ENCODE measurements around the gene ADGRD2.
A peak's percentile ranks its signal among the peaks of the same experiment; 100 is the strongest.
"Not testable (repeated sequence)": the region's sequence is repeated elsewhere in the genome, so short reads cannot be mapped to it uniquely, and the experiment has no call there.

The ADGRD2 gene, protein sequence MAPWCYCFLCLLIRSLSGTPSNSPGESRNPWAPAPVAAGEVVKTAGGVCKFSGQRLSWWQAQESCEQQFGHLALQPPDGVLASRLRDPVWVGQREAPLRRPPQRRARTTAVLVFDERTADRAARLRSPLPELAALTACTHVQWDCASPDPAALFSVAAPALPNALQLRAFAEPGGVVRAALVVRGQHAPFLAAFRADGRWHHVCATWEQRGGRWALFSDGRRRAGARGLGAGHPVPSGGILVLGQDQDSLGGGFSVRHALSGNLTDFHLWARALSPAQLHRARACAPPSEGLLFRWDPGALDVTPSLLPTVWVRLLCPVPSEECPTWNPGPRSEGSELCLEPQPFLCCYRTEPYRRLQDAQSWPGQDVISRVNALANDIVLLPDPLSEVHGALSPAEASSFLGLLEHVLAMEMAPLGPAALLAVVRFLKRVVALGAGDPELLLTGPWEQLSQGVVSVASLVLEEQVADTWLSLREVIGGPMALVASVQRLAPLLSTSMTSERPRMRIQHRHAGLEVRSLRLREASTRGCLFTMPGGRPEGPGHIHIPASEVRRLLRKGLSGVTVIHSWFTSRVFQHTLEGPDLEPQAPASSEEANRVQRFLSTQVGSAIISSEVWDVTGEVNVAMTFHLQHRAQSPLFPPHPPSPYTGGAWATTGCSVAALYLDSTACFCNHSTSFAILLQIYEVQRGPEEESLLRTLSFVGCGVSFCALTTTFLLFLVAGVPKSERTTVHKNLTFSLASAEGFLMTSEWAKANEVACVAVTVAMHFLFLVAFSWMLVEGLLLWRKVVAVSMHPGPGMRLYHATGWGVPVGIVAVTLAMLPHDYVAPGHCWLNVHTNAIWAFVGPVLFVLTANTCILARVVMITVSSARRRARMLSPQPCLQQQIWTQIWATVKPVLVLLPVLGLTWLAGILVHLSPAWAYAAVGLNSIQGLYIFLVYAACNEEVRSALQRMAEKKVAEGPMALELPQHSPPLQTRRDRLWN

DNA sequence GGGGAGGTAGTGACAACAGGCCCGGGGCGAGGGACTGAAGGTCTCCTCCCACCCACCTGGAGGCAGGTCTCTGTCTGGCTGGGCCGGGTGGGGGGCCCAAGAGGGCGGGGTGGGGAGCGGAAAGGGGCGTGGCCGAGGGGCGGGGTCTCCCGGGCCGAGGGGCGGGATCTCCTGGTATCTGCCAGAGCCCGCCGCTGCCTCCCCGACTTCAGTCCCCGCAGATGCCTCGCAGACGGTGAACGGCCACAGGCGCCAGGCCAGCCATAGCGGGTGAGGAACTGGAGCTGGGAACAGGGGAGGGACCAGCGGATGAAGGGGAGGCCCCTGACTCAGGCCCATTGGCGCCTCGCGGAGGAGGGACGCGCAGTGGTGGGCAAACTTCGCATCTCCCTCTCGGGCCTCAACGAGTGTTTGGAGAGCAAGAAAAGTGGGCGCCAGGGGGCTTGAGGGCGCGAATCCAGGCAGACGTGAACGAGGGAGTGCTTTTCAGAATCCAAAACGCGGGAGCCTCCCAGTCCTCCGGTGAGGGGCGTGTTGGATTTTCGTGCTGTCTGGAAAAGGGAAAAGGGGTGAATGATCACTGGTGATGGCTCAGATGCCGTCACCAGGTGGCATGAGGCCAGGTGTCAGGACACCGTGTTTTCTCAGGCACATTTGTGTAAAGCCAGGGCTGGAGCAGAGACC lies at the start of gene ADGRD2:
Gene ADGRD2 (plus strand): TSS at position 211 of the 684 bp plus-strand sequence. CDS start 1,216 bp downstream, outside the sequence.
- no peak for DNase-seq (ENCODE audit: low read depth, low spot score)

DNA sequence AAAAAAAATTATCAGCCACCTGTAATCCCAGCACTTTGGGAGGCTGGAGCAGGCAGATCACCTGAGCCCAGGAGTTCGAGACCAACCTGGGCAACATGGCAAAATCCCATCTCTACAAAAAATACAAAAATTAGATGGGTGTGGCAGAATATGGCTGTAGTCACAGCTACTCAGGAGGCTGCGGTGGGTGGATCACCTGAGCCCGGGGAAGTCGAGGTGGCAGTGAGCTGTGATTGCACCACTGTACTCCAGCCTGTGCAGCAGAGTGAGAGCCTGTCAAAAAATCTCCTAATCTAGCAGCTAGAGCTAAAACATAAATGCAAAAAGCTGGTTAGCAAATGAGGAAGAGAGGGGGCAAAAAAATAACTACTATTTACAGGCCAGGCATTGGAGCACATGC lies 47.0 kb upstream of the ADGRD2 start:
- DNase-seq (ENCODE audit: low read depth, low spot score) = no peak

DNA sequence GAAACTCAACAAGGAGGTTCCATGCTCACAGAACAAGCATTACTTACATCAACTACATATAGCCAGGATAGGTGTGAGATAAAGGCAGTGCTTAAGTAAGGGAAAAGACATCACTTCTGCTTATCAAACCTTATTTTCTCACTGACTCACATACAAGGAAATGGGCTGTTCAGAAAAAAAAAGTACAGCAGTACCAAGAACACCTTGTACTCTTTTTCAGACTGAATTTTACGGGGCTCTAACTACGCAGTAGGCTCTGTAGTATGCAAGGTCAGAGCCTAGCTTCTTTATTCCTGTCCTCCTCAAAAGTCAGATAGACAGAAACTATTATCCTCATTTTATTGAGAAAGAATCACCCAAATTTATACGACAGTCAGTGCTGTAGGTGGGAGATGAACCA lies 40.8 kb upstream of the ADGRD2 start:
- no peak for DNase-seq (ENCODE audit: low read depth, low spot score)

DNA sequence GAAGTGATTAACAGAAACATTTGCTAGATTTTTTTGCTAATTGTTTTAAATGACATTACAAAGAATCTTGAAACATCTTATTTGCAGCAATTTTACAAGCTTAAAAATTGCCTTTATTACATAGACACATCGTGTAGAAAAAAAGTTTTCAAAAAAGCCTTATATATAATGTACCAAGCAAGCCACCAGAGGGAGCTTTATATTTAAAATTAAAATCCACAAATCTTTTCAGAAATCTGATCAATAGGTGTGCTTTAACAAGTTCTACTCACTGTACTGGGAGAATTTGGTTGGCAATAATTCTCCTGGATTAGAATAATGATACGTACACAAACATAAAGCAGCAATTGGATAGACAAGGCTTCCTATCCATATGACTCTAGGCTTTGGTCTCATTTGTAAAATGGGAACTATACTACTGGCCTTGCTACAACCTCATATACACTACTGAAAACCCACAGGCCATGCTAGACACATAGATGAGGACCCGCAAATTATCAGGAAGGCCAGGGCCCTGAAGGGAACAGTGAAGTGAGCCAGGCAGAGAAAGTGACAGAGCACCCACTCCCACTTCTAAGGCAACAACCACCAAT lies 39.8 kb upstream of the ADGRD2 start:
- DNase-seq (ENCODE audit: low read depth, low spot score) = no peak

DNA sequence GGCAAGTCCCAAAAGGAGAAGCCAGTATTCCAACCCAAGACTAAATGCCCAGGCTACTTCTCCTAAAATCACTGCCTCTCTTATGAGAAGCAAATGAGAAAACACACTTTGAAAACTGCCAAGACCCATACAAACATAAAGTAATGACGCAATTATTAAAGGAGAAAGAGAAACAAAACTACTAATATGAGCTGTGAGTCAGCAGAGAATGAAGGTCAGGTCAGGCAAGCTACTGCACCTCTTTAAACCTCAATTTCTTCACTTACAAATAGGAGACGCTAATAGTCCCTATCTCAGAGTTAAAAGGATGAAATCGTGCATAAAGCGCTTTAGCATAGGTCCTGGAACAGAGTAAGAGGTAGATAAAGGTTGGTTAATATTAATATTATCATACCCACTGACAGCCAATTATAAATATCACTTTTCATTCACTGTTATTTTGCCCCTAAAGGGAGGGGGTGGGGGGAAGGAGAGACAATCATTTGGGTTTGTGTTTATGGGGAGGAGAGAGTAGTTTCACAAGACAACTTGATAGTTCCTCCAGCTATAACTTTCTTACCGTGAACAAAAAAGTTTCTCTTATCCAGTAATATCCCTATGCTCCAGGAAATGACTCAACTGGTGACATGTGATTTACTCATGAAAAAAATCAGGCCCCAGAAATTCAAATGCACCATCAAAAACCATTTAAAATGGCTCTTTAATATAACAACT lies 38.6 kb upstream of the ADGRD2 start:
- DNase-seq (ENCODE audit: low read depth, low spot score) = no peak

DNA sequence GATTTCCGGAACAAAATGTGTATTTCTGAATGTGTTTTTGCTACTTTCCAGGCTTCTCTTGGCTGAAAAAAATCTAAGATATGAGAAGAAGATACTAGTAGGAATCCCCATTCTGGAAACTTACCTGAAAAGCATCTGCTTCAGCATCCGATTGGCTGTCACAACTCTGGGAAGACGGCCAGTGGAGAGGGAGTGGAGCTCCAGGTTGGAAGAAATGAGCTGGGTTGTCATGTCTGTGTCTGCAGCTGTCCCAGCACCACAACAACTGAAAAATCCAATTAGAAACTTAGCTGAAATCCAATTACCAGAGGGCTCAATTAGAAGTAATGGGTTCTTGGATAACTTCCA lies 38.0 kb upstream of the ADGRD2 start:
- no peak for DNase-seq (ENCODE audit: low read depth, low spot score)

DNA sequence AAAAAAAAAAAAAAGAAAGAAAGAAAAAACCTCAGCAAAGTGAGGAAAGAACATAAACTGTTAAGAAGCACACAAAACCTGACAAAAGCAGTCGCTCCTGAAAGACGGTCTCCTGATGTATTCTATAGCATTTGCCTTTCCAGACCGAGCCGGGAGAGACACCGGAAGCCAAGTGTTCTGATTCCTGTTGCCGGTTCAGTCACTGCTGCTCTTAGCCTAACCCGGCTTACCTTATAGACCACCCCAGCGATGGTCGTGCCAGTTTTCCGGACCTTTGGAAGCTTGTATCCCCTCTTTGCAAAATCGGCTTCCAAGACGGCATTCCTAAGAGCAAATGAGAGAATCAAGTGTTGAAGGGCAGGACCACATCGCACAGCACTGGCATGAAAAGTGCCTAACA lies 35.6 kb upstream of the ADGRD2 start:
- DNase-seq (ENCODE audit: low read depth, low spot score) = no peak

DNA sequence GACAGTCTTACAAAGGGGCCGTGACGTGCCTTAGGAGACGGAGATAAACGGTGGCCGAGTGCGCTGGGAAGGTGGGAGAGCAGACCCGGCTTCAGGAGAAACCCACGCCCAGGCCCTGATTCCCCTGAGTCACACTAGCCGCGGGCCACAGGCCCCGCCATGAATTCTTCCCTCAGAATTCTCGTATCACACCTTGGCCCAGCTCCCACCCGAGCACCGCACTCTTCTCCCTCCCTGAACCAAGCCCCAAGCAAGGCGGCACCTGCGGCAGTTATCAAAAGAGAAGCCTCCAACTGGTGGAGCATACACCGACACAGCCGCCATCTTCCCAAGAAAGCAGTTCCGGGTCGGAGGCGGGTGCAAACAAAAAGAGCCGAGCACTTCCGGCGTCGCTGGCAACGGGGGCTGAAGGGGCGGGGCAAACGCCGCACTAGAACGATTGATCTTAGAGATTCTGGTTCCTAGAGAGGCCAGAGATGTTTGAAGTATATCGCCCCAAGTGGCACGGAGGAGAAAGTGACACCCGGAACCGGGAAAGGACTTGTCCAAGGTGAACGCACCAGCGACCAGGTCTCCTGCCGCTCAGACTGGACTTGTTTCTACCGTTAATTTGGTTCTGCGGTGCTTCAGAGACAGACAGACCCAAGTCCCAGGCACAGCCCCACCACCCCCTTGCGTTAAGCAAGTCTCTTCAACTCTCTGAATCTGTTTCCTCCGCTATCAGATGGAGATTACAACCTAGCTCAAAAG lies 35.0 kb upstream of the ADGRD2 start, which contains the start of gene PSMB7:
Gene PSMB7 (minus strand): TSS at position 341 of the 750 bp plus-strand sequence. CDS start 17 bp downstream, at position 324.
- DNase-seq (ENCODE audit: low read depth, low spot score) = peak; percentile 88

DNA sequence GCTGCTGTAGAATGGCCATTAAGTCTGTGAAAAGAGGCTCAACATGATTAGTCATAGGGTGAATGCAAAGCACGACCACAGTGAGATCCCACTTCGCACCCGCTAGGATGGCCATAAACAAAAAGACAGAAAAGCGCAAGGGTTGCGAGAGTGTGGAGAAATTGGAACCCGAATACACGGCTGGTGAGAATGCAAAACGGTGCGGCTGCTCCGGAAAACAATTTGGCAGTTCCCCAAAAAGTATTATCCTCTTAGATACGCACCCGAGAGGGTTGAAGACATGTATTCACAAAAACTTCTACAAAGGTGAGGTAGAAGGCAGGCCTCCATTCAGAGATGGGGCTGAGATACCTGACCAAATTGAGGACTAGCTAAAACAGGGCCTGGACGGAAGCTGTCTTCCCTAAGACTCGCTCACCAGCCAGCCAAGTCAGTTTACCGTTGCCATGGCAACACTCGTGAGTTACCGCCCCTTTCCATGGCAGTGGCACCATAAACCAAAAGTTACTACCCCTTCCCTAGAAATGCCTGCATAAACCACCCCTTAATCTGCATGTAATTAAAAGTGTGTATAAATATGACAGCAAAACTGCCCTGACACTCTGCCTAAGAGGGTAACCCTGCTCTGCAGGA lies 34.3 kb upstream of the ADGRD2 start:
- no peak for DNase-seq (ENCODE audit: low read depth, low spot score)

DNA sequence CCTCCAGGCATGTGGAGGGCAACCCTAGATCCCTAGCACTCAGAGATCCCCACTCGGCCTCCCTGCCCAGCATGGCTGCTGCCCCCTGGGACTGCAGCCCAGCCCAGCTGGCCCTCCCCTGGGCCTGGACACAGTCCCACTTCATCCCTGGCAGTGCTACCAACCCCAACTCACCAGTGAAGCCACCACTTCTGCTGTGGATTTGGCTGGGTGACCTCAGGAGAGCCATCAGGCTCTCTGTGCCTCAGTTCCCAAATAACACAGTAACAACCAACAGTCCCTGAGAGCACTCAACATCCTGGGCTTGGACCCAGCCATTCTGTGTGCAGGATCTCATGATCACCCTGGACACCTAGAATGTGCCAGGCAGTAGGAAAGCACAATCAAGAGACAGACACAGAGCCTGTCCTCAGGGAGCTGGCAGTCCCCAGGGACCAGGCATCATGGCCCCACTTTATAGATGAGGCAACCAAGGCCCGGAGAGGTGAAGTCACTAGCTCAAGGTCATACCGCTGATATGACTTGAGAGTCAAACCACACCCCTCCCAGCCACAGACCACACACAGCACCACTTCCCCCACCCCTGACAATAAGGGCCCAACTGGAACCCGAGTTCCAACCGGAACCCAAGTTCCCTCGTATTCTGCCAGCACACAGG lies 30.3 kb upstream of the ADGRD2 start:
- no peak for DNase-seq (ENCODE audit: low read depth, low spot score)

DNA sequence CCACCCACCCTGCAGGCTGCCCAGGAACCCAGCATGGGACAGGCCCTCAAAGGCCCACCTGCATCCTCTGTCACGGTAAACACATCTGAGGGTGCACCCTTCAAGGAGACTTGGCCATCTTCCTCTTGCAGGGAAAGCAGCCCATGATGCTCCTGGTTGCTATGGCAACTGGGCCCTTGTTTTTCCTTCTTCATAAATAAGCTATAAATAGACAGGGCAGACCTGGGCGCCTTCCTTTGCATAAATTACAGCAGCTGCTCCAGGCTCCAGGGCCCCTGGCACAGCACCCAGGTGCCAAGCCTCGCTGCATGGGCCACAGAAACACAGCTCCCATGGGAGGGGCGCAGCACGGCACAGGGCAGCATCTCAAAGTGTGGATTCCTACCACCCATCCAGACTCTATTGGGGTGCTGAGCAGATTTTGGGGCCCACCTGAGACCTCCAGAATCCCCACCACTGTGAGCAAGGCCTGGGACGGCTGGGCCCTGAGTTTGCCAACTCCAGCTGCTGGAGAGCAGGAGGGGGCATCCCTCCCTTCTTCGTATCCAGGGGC lies 29.2 kb upstream of the ADGRD2 start:
- no peak for DNase-seq (ENCODE audit: low read depth, low spot score)

DNA sequence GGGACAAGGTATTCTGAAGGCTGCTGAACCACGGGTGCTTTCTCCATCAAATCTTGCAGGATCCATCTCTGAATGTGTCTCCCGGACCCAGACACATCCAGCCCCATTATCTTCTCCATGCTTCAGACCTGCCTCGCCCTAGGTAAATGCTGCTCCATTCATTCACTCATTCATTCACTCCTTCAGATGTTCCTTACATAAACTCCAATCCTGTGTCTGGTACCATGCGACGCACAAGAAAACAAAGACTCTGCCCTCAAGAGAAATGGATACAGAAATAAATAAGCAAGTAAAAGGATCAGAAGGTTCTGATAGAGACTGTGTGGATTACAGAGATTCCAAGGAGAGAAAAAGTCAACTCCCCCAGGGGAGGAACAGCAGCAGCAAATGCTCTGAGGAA lies 27.1 kb upstream of the ADGRD2 start:
- DNase-seq (ENCODE audit: low read depth, low spot score) = no peak

DNA sequence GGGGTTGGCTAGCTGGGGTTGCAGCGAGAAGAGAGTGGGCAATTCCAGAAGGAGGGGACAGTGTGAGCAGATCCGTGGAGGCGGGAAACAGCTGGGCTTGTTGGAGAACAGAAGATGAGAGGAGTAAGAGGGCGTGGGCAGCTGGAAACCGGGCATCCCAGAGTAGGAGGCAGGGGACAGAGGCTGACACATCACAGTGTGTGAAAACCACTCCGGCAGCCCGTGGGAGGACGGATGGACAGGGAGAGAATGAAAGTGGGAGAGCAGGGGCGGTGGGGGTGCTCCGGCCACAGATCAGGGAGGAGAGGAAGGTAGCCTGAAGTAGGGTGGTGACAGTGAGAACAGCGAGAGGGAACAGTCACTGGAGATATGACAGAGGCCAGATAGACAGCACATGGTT lies 26.7 kb upstream of the ADGRD2 start:
- no peak for DNase-seq (ENCODE audit: low read depth, low spot score)

DNA sequence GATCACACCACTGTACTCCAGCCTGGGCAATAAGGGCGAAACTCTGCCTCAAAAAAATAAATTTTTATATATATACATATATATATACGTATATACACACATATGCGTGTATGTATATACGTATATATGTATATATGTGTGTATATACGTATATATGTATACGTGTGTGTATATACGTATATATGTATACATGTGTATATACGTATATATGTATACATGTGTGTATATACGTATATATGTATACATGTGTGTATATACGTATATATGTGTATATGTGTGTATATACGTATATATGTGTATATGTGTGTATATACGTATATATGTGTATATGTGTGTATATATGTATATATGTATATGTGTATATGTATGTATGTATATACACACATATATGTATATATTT lies 24.5 kb upstream of the ADGRD2 start:
- DNase-seq (ENCODE audit: low read depth, low spot score) = not testable (repeated sequence)

DNA sequence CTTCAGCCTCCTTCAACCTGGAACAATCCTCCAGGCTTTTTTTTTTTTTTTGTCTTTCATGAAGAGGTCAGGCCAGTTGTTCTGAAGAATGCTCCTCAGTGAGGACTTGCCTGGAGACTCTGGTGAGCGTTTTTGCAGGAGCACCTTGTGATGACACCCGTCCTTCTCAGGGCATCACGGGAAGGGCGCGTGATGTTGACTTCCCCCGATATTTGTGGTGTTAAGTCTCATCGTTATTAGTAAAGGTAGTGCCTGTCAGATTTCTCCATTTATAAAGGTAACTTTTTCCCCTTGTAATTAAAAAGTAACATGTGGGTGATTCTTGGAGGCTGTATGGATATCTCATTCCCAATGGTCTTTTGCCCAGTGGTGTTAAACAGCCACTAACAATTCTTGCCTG lies 23.9 kb upstream of the ADGRD2 start:
- DNase-seq (ENCODE audit: low read depth, low spot score) = no peak

DNA sequence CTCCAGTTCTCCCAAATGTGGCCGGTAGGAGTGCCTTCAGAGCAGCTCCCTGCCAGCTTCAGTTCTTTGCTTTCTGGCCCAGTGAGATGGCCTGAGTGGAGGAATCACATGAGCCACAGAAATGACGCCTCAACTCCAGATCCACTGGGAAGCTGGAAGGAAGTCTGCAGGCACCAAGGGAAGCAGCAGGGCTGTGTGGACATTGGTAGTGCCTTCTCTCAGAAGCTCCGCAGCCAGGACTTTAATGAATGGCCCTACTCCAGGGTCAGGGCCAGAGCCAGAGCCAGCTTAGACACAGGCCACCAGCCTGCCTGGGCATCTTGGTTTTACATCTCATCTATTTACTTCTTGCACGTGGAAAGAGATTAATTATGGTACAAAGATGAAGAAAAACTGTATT lies 23.0 kb upstream of the ADGRD2 start:
- DNase-seq (ENCODE audit: low read depth, low spot score) = no peak

DNA sequence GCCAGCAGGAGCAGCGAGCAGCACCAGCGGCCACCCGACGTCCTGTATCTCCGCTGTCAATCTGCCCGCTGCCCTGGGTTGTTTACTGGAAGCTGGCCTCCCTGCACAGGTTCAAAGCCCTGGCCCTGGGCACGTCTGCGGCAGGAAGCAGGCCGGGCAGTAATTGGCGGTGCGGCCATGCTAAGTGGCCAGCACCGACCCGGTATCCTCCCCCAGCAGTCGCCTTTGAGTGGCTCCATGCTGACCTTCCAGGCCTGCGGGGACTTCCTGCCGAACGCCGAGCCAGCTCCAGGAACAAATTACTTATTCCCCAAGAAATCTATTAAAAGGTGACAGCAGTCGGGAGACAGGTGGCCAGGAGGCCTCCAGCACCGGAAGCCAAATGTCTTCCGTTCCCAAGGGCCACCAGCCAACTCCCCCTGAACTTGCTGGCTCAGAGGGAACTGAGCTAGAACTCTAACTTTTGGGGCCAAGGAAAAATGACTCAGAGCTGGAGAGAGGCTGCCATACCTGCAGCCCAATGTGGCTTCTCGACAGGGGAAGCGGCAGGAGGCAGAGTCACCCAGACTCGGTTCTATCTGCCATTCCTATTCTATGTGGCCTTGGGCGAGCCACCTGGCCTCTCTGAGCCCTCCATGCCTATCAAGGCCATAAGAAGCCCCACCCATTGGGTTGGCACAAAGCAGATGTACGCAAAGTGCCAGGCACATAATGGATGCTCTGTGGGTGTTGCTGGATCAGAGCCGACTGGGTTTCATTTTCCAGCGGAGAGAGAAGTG lies 21.3 kb upstream of the ADGRD2 start:
- no peak for DNase-seq (ENCODE audit: low read depth, low spot score)

DNA sequence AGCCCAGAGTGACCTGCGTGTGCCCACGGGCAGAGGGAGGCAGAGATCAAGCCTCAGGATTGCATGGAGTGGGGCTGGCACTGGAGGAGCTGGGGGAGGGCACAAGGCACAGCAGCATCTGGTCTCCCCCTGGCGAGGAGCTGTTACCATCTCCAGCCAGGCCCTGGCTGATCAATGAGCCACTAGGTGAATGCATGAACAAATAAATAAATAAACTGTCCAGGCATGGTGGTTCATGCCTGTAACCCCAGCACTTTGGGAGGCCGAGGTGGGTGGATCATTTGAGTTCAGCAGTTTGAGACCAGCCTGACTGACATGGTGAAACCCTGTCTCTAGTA lies 20.8 kb upstream of the ADGRD2 start:
- DNase-seq (ENCODE audit: low read depth, low spot score) = no peak

Measured in brain pericyte (primary cell).